Mammary epithelial cell (primary cell): Measurements from ENCODE around the gene SLC35B1.

Experiments
- EZH2 ChIP-seq: IDR thresholded peaks from 2 replicates; pipeline ENCODE4 v1.6.1; 2012; ENCODE audit warnings: low read length, inconsistent platforms, borderline replicate concordance
- TF ChIP-seq, protein P1 (sequence below), 2 donors: IDR thresholded peaks in 1 of 2; conservative IDR thresholded peaks in 1 of 2; 2 replicates each; pipeline ENCODE4 v1.5.1; 2011 to 2012; ENCODE audit warnings: inconsistent platforms in 2 of 2, low read length in 2 of 2, mild to moderate bottlenecking in 2 of 2, control low read depth in 1 of 2, low read depth in 1 of 2; ENCODE audit not compliant: insufficient read depth in 1 of 2; ENCODE audit errors: extremely low read depth in 1 of 2

DNA sequence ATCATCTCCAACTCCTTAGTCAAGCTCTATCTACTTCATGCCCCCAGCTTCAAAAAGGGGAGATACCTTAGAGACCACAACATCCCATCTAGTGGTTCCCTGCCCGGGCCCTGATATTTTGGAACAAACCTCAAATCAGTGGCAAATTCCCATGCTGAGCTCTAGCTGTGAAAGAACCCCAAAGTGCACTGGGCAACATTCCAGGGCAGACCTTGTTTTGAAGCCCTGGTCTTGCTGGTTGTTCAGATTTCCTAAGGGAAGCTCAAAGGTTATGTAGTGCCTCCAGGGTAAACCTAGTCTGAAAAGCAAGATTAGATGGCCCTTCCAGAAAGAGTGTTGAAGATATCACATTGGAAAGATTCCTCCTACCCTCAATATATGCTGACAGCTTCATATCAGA lies 39.9 kb upstream of the SLC35B1 start:
- TF ChIP-seq, protein P1, sequence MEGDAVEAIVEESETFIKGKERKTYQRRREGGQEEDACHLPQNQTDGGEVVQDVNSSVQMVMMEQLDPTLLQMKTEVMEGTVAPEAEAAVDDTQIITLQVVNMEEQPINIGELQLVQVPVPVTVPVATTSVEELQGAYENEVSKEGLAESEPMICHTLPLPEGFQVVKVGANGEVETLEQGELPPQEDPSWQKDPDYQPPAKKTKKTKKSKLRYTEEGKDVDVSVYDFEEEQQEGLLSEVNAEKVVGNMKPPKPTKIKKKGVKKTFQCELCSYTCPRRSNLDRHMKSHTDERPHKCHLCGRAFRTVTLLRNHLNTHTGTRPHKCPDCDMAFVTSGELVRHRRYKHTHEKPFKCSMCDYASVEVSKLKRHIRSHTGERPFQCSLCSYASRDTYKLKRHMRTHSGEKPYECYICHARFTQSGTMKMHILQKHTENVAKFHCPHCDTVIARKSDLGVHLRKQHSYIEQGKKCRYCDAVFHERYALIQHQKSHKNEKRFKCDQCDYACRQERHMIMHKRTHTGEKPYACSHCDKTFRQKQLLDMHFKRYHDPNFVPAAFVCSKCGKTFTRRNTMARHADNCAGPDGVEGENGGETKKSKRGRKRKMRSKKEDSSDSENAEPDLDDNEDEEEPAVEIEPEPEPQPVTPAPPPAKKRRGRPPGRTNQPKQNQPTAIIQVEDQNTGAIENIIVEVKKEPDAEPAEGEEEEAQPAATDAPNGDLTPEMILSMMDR (conservative IDR thresholded peaks at IDR 0.05 in 1 of 2, IDR thresholded peaks at IDR 0.05 in 1 of 2; ENCODE audit: extremely low read depth in 1 of 2, insufficient read depth in 1 of 2, low read depth in 1 of 2, low read length in 2 of 2): no peak
- TF ChIP-seq EZH2: no peak
